Measurements from ENCODE around the gene SLC45A1. TPM values are rescaled to one million over a fixed set of nuclear protein-coding genes. Genes with fewer than 3 reads are reported as not detected.
"Not testable (repeated sequence)": the region's sequence is repeated elsewhere in the genome, so short reads cannot be mapped to it uniquely, and the experiment has no call there.

SLC45A1 gene
- 8.6 TPM for total RNA-seq

DNA sequence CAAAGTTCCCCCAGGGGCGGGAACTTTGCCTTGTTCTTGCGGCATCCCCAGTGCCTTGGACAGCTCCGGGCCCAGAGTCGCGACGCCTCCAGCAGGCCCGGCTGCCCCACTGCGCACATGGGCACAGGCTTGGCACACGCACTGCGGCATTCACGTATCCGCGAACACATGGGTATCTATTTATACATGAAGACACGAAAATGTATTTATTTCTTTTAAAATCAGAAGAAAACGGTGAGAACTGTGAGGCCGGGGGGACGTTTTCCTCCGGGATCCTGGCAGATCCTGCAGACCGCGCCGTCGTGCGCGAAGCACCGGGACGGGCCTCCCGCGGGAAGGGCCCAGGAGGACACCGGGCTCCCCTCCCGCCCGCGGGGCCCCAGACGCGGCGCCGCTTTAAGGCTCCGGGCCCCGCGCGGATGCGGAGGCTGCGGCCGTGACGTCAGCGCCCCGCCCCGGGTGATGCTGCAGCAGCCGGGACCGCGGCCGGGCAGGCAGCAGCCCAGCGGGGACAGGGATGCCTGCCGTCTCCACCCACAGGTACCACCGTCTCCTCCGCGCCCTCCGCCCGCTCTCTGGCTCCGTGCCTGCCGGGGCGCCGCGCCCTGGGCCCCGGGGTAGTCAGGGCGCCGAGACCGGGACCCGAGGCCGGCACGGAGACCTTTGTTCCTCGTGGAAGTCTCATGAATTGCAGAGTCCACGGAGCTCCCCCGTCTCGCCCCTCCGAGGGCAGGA lies at the start of gene SLC45A1:
SLC45A1 (plus strand) TSS at position 468 of the 735 bp plus-strand sequence. CDS start 6,216 bp downstream, outside the sequence.
- DNase-seq (ENCODE audit: low spot score in 2 of 2) (peak; percentile 92 to 94), FAIRE-seq (no peak)

DNA sequence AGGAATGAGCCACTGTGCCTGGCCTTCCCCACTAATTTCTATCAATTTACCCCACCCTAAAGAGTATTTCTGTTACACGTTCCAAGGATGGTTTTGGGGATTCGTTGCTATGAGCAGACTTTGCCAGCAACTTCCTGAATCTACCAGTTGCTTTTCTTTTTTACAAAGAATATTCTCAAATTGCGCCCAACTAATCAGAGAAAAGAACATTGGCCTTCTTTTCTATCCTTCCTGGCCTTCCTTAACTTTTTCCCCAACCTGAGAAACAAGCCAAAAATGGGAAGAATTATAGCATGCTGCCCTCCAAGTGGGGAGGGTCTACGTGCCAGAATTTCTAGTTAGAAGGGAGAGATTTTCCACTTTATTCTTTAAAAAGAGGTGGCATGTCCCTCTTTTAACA lies 44.9 kb upstream of the SLC45A1 start:
- no peak for DNase-seq (ENCODE audit: low spot score in 2 of 2)
- no peak for FAIRE-seq

DNA sequence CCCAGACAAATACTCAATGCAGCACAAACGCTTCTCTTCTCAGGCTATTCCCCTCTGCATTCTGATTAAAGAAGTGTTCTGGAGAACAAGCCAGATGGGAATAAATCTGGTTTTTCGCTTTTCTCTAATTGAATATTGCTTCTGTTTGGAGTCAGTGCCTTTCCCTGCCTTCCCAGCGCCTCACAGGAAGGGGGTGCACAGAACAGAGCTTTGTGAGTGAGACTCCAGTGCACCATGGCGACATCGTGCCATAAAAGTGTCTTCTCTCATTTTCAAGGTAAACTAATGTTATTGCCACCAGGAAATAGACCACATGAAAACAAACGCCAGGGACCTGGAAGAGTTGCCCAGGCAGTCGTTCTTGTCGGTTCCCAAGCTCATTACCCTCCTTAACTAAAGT lies 43.6 kb upstream of the SLC45A1 start:
- no peak for DNase-seq (ENCODE audit: low spot score in 2 of 2)
- FAIRE-seq, result no peak

DNA sequence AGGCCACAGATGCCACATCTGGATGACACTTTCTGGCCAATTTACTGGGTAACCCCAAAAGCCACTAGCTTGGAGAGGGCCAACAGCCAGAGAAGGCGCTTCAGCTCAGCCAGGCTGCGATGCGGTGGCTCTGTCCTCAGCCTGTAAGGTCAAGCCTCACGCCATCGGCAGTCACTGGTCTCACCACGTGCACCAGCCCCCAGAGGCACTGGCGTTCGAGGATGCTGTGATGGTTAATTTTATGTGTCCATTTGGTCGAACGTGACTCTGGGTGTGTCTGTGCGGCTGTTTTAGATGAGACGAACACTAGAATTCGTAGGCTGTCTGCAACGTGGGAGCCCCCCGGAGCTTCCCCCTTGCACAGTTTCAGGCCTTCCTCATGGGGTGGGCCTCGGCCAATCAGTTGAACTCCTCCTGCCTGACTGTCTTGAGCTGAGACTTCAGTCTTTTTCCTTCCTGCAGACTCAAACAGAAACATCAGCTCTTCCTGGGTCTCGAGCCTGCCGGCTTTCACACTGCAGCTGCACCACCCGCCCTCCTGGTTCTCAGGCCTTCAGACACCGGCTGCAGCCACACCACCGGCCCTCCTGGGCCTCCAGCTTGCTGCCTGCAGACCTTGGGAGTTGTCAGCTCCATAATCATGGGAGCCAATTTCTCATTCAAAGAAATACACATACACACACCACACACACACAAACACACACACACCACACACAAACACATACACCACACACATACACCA lies 41.6 kb upstream of the SLC45A1 start:
- DNase-seq (ENCODE audit: low spot score in 2 of 2) (no peak), FAIRE-seq (no peak)

DNA sequence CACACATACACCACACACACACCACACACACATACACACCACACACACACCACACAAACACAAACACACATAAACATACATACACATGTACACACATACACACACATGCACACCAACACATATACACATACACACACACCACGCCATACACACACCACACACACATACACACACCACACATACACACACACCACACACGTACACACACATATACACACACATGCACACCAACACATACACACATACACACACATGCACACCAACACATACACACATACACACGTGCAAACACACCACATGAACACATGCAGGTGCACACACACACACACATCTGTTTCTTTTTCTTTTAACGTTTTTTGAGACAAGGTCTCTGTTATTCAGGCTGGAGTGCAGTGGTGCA lies 41.0 kb upstream of the SLC45A1 start:
- no peak for FAIRE-seq
- DNase-seq (ENCODE audit: low spot score in 2 of 2), result no peak

DNA sequence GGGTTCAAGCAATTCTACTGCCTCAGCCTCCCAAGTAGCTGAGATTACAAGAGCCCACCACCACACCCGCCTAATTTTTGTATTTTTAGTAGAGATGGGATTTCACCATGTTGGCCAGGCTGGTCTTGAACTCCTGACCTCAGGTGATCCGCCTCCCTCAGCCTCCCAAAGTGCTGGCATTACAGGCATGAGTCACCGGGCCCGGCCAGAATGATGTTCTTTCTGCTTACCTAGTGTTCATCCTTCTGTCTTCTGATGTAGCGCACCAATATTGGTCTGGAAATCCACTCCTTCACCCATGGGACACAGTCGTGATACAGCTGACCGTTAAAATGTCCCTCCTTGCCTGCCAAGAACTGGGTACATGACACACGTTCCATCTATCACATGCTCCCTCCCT lies 39.2 kb upstream of the SLC45A1 start:
- FAIRE-seq; DNase-seq (ENCODE audit: low spot score in 2 of 2): not testable (repeated sequence)

DNA sequence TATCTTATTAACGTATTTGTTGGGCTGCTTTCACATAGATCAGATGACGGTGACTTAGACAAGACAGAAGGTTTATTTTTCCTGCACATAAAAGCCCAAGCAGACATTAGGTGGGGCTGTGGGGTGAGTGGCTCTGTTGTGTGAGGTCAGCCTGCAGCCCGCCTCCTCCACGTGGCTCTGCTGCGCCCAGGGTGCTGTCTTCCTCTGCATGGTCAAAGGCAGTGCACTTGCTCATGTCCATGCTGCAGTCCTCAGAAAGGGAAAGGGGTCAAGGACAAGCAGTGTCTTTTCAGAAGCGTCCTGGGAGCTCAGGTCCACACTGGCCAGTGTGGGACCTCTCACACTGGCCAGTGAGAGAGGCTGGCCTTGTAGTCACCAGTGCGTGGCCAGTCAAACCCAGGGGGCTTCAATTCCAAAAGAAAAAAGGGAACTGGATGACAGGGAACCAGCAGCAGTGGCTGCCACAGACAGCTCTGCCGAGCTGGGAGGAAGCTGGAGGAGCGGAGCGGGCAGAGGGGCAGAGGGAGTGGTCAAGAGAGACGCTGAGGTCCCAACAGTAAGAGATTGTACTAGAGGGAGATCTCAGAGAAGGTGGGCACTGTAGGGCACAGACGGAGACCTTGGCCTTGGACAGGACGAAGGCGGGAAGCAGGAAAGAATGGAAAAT lies 35.9 kb upstream of the SLC45A1 start:
- DNase-seq (ENCODE audit: low spot score in 2 of 2) (no peak), FAIRE-seq (no peak)

DNA sequence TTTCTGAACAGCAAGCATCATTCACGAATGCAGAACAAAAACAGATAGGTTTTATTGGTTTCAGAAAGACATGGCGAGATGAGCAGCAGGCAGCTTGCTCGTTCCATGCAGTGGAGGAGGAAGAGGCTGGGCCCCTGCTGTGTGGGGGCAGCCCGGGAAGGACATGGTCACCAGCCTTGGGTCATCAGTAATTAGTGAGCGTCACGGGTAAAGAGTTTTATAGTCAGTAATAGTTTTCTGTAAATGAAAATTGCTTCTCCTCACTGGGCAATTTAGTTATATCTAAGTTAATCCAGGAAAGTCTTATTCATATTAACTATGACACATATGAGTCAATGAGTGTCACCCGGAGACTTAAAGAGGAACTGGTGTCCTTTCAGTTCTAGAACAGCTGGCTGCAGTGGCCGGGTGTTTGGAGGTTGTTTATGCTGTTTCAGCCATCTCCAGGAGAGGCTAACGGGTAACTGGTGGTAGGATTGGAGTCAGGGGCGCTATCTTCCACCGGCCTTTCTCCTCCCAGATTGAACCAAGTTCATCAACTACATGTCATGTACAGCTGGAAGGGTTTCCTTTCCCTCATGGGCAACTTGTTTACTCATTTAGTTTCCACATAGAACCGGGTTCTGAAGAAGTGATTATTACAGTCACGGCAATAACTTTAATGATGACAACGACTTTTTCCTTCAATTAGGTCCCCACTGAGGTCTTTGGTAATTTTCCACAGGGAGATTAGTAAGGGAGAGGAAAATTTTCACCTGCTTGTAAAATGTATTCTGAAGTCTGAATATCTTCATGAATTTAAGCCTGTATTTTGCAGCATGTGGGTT lies 34.6 kb upstream of the SLC45A1 start:
- DNase-seq (ENCODE audit: low spot score in 2 of 2) (no peak), FAIRE-seq (no peak)

DNA sequence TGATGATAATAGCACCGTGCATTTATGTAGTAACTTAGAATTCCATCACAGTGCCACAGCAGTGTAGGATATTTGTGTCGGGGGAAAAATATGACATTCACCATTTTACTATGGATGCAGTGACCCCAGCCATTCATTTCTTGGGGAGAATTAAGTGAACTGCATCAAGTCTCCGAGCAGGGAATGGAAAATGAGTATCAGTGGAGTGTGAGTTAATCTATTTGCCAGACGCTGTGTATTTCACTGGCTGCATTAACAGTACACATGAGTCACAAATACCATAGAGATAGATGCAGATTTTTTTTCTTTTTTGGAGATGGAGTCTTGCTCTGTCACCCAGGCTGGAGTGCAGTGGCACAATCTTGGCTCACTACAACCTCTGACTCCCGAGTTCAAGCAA lies 33.8 kb upstream of the SLC45A1 start:
- FAIRE-seq, result no peak

DNA sequence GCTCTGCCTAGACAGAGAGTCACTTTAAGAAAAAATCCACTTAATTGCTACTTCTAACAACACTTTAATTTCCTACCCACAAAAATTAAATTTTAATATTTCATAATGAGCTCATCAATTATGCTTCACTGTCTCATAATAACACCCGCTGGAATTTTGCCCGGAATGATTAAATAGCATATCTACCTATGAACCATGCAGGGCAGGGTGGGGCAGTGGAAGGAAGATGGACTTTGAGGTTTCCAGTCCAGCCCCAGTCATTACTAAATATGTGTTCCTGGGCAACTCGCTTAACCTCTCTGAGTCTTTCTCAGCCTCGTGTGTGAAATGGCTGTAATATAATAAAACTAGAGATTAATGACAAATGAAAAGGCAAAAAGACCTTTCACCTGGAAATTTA lies 32.8 kb upstream of the SLC45A1 start:
- DNase-seq (ENCODE audit: low spot score in 2 of 2), result no peak
- no peak for FAIRE-seq

More for the DNA sequence above, 33.8 kb upstream of the SLC45A1 start:
- no peak for DNase-seq (ENCODE audit: low spot score in 2 of 2)

DNA sequence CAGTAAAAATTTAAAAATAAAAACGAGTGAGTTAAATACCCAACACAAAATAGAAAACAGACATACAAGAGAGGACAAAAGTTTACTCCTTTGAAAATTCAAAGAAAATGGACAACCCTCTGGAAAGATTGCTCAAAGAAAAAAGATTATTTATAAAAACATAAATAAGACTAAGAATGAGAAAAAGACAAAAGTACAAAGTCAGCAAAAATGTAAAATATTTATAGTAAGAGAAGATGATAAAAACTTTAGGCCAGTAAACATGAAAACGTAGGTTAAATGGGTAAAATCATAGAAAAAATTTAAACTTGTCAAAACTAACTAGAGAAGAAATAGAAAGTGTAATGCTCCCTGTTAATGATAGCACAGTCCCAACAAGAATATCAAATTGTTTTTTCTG lies 31.9 kb upstream of the SLC45A1 start:
- no peak for DNase-seq (ENCODE audit: low spot score in 2 of 2)
- no peak for FAIRE-seq

DNA sequence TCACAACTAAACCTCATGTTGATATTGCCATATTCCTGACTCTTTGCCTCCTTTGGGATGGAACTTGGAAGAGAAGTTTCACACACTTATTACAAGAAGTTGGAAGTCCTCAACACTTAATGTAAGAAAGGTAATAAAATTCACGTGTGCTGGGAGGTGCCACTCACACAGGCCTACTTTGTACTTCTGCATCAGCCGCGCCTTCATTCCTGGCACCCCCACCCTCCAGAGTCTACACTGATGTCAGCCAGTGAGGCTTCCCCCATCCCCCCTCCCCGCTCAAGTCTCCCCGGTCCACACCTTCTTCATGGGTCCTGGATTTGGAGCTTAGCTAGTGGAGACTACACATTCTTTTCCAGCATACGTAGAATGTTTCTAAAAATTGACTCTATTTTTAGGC lies 24.8 kb upstream of the SLC45A1 start:
- no peak for FAIRE-seq
- DNase-seq (ENCODE audit: low spot score in 2 of 2), result no peak

DNA sequence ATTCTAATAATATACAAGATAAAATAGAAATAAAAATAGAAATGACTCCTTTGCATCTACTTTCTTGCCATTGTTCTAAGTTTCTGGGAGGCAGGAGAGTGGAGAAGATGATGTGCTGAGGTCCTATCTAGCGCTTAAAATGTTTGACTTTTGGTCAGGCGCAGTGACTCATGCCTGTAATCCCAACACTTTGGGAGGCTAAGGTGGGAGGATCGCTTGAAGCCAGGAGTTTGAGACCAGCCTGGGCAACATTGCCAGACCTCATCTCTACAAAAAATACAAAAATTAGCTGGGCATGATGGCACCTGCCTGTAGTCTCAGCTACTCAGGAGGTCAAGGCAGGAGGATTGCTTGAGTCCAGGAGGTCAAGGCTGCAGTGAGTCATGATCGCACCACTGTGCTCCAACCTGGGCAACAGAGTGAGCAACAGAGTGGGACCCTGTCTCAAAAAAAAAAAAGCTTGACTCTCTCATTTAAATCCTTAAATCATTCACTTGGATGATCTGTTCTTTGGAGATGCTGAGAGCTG lies 24.2 kb upstream of the SLC45A1 start:
- DNase-seq (ENCODE audit: low spot score in 2 of 2) (no peak), FAIRE-seq (no peak)

DNA sequence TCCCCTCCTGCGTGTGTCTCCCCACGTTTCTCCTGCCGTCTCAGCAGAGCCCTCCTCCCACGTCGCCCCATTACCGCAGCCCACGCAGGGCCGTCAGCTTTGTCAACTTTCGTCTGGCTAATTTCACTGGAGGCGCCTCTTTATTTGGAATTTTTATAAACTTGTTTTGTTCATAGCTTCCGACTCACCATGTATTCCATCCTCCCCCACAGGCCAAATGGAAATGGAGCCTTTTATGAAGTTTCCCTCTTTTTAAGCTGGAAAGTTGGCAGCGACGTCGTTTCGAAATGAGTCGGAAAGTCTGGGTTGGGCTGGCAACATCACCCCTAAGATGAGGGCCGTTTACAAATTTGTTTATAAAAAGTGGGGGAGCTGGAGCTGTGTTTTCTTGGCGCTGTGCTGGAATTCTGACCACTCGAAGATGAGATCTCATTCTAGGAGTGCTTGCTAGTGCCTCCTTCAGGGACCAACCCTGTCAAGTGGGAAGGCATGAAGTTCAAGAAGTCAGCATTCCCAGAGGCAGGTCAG lies 23.7 kb upstream of the SLC45A1 start:
- DNase-seq (ENCODE audit: low spot score in 2 of 2) (no peak), FAIRE-seq (no peak)

DNA sequence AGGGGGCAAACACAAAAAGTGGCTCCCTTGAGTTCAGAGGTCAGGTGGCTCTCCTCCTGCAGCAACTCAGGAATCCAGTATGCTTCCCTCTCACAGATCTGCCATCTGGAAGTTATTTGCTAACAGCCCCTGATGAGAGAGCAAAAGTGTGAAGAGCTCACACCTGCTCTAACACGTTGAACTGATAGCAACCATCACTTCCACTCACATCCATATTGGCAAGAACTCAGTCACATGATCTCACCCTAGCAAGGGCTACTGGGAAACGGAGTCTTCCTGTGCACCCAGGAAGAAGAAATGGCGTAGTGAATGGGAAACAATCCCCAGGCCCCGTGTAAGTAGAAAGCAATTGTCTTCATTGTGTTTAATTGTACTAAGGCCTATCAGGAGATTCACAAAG lies 20.7 kb upstream of the SLC45A1 start:
- FAIRE-seq, result no peak
- DNase-seq (ENCODE audit: low spot score in 2 of 2), result no peak

DNA sequence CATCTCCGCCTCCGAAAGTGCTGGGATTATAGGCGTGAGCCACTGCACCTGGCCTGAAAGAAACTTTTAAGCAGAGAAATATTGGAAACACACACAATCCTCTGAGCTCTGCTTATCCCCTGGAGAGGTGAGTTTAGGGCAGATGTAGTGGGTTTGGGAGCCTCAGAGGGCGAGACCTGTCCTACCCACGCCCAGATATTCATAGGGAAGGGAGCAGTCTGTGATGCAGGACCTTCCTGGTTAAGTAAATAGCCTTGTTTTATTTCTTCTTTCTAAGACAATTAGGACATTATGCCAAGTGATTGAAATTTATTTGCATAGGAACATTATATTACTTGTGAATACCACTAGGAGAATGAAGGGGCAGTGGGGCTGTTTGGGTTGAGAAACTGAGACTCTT lies 18.0 kb upstream of the SLC45A1 start:
- DNase-seq (ENCODE audit: low spot score in 2 of 2), result no peak
- no peak for FAIRE-seq

DNA sequence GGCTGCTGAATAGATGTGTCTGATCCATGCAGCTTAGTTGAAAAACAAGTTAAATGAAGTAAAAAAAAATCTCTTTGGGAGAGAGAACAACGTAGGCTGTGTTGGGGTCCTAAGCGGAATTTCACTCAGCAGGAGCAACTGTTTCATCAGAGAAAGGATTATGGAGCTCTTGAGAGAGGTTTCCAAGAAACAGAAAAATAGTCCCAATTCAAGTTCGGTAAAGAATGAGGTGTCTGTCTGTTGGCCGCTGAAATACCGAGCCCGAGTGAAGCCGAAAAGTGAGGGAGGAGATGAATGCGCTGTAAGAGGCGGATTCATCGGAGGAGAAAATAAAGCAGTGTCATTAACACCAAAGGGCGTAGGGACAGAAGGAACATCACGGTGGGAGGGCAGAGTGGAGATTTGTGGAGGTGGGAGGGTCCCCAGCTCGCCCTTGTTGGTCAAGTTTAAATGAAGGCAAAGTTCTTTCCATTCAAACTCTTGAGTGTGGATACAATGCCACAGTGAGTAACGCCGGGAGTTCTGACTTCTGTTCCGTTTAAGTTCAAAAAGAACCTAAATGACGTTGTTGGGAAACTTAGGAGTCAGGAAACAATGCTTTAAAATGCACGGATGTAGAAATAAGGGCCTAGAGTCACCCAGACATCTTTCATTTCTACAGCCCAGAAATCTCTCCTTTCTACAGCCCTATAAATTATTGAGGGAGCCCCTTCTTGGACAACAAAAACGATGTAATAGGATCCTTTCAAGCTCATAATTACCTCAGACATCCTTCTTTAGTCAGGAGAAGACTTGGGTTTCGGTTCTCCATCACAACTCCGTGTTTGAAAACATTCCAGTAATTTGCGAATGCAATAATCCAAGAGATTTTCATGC lies 15.6 kb upstream of the SLC45A1 start:
- DNase-seq (ENCODE audit: low spot score in 2 of 2), result no peak
- no peak for FAIRE-seq

DNA sequence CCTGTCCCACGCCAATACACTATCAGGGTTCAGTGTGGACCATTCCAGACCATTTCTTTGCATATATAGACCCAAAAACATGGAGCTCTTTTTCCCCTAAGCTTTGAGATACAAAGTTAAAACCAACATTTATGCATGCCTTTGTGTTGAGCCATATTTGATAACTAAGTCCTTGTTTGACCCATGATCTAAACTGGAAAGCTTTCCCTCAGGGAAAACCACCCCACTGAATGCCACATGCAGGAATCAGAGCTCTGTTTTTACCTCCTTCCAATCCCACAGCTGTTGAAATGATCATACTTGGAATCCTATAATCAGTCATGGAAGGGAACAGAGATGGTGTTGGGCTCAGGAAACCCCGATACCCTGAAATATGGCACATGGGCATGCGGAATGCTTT lies 14.8 kb upstream of the SLC45A1 start:
- DNase-seq (ENCODE audit: low spot score in 2 of 2), result no peak
- no peak for FAIRE-seq

DNA sequence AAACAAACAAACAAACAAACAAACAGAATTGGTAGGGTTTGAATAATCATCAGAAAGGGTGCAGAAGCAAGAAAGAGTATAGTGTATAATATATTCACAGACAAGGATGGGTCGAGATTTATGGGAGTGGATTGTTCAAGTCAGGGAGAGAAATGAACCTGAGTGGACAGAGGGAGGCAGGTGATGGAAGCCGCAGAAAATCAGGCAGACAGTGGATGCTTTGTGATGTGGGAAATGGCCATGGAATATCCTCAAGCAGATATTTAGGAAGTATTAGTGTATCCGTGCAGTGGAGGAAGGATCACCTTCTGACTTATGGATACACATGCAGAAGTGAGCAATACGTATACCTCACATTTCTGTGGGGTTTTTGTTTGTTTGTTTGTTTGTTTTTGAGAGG lies 14.0 kb upstream of the SLC45A1 start:
- DNase-seq (ENCODE audit: low spot score in 2 of 2) (no peak), FAIRE-seq (no peak)
